Measurements from ENCODE around the gene DST. TPM values are rescaled to one million over a fixed set of nuclear protein-coding genes. Genes with fewer than 3 reads are reported as not detected.

The DST gene
- total and polyA plus RNA-seq, 2 of the 4 experiments (the other 2 are of a cell fraction) = 97.7 to 452 TPM

- H3K4me3 ChIP-seq (ENCODE audit: insufficient read depth, low read depth, low read length) = no peak overlapping the region
- intact Hi-C loops (cut with micrococcal nuclease) = no loop called here
- H2AK5ac ChIP-seq (ENCODE audit: low read depth, low read length) = 0 out of 2 replicates have a peak overlapping the region, but pooled peaks have one; percentile 43
- no peak overlapping the region; the same call in 1 of the 2 replicates for H3K9ac ChIP-seq (ENCODE audit: low read depth, low read length)
- no peak overlapping the region for H2BK20ac ChIP-seq (ENCODE audit: low read depth, low read length)
- H4K5ac ChIP-seq (ENCODE audit: low read depth, low read length) = peak overlapping the region; percentile 38; the same call in 1 of the 2 replicates
- DNase-seq = peak; percentile 86
- in situ Hi-C loops (cut with MboI; ENCODE audit: low sequenced_read_pairs) = no loop called here
- H4K91ac ChIP-seq (ENCODE audit: insufficient read depth, low read depth, low read length) = peak overlapping the region; percentile 25; the same call in 1 of the 2 replicates
- POLR2A ChIA-PET (ENCODE audit: unreplicated experiment) = no interaction called here
- peaks cover 44% of the 10 kb centered on the region for H3K36me3 ChIP-seq (ENCODE audit: control insufficient read depth, insufficient read depth, low read length)
- H2BK120ac ChIP-seq (ENCODE audit: low read depth, low read length) = no peak overlapping the region
- no peak overlapping the region for H3K14ac ChIP-seq (replicated peaks; ENCODE audit: low read depth, low read length)
- no TSS peak for BruUV-seq (replicated peaks)
- CTCF ChIA-PET = no interaction called here
- dilution Hi-C loops (cut with HindIII; ENCODE audit: low sequenced_read_pairs, unreplicated experiment) = no loop called here
- H2AK9ac ChIP-seq (replicated peaks; ENCODE audit: low read depth, low read length, poor library complexity) = no peak overlapping the region
- H3K9me3 ChIP-seq (ENCODE audit: control insufficient read depth, insufficient read depth, low read length) = peaks cover 2% of the 10 kb centered on the region; the same call in 1 of the 2 replicates
- H3K4ac ChIP-seq (ENCODE audit: low read depth, low read length) = no peak overlapping the region
- peak overlapping the region in 1 of 2 experiments; percentile 49; a peak in 1 of 4 replicates for H4K8ac ChIP-seq (ENCODE audit: low read depth in 2 of 2, low read length in 2 of 2)
- H3K9me1 ChIP-seq (ENCODE audit: insufficient read depth, low read length) = peaks cover 5% of the 10 kb centered on the region
- H3K27me3 ChIP-seq (ENCODE audit: control insufficient read depth, insufficient read depth, low read length) = no peaks in the 10 kb centered on the region
- 0 out of 2 replicates have a peak overlapping the region, but pooled peaks have one; percentile 47 for H3K56ac ChIP-seq (ENCODE audit: extremely low read depth, insufficient read depth, low read length)
- no peak overlapping the region for H3K23ac ChIP-seq (ENCODE audit: low read depth, low read length)
- H3K27ac ChIP-seq (ENCODE audit: insufficient read depth, low read length) = no peak overlapping the region
- no peak overlapping the region for H2AFZ ChIP-seq (replicated peaks; ENCODE audit: low read length, poor library complexity)
- H2BK15ac ChIP-seq (ENCODE audit: low read depth, low read length) = peak overlapping the region; percentile 19; the same call in 1 of the 3 replicates
- peak overlapping the region; percentile 92; the same call in 1 of the 2 replicates for H3K18ac ChIP-seq (ENCODE audit: low read depth, low read length)
- peak overlapping the region; percentile 73; the same call in 1 of the 2 replicates for H3K4me2 ChIP-seq (ENCODE audit: low read depth, low read length)
- peaks cover 2% of the 10 kb centered on the region for H3K4me1 ChIP-seq (ENCODE audit: control insufficient read depth, insufficient read depth, low read length)
- H4K20me1 ChIP-seq (ENCODE audit: insufficient read depth, low read length) = peaks cover 9% of the 10 kb centered on the region; the same call in 1 of the 2 replicates
- no CpG with 5 or more reads among the region's 1 CpG for whole genome bisulfite sequencing, 2 experiments (ENCODE audit: extremely low coverage in 2 of 2, insufficient read length in 1 of 2)
- peak; percentile 68 for ATAC-seq (ENCODE audit: low read depth)
- H3K79me1 ChIP-seq (ENCODE audit: low read depth in 1 of 2, low read length in 2 of 2) = peaks cover 22 to 26% of the 10 kb centered on the region in 2 experiments
- TF ChIP-seq MAFK (IDR thresholded peaks at IDR 0.05; ENCODE audit: low read depth, low read length) (no peak), POLR2A (IDR thresholded peaks at IDR 0.05; ENCODE audit: low read depth, low read length) (no peak)
- H2BK5ac ChIP-seq (ENCODE audit: low read depth, low read length, poor library complexity, severe bottlenecking) = peak overlapping the region; percentile 85
Observed at GRCh38 chr6:56483929-56484328, 158.8 kb downstream of the DST start.
